ENCODE measurements around the gene DYRK1A. TPM values are rescaled to one million over a fixed set of nuclear protein-coding genes. Genes with fewer than 3 reads are reported as not detected.

DYRK1A gene
- total and polyA plus RNA-seq, 11 donors, result 24.5 to 96.6 (median 69.0) TPM

GRCh38 chr21:37568415-37568814 lies 201.8 kb downstream of the DYRK1A start:
- Histone ChIP-seq H3K9me3 (no peaks in the 10 kb centered on the region), H3K27me3 (no peaks in the 10 kb centered on the region), H3K4me1 (peaks cover 0 to 18% (median 6%) of the 10 kb centered on the region in 12 donors), H3K27ac (no peak overlapping the region), H3K36me3 (no peaks in the 10 kb centered on the region), H3K4me3 (no peak overlapping the region)
- ATAC-seq, result no peak
- TF ChIP-seq POLR2A (IDR thresholded peaks at IDR 0.05), result no peak
- no peak for TF ChIP-seq CTCF (IDR thresholded peaks at IDR 0.05)
- DNase-seq, result no peak
- intact Hi-C loops (cut with DNase I), result loop anchor here in 8 of 10 donors (5.0 to 10.0 kb wide), 7 partner anchors 54 to 364 kb away; partner anchors contain the start of gene DYRK1A (in 2 of the 8)
- 61 to 73% (median 72%) methylated on average over 6 of the region's 6 CpGs for WGBS, 4 donors

DNA sequence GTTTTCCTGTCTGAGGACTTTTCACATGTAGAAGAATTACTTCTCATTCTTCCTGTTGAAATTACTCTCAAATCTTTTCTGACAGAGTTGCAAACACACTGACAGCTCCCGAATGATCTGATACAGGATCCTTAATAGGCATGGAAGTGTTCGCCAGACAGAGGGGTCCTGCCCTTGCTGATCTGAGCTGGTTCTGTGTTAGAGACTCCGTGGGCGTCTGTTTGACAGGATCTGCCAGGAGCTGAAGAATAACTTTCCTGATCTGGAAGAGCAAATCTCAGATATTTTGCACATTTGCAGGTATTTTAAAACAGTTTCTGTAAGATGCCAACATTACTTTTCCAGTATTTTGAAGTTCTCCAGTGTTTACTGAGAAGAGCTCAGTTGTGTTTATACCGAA lies 202.3 kb downstream of the DYRK1A start:
- no peak for DNase-seq
- H3K4me3 ChIP-seq, result no peak overlapping the region
- 70 to 74% (median 72%) methylated on average over 5 of the region's 5 CpGs for WGBS, 4 donors
- no peaks in the 10 kb centered on the region for H3K36me3 ChIP-seq
- intact Hi-C loops (cut with DNase I), result loop anchor here in 8 of 10 donors (5.0 to 10.0 kb wide), 7 partner anchors 54 to 364 kb away; partner anchors contain the start of gene DYRK1A (in 2 of the 8)
- peaks cover 0 to 18% (median 6%) of the 10 kb centered on the region in 12 donors for H3K4me1 ChIP-seq
- H3K27me3 ChIP-seq, result no peaks in the 10 kb centered on the region
- H3K27ac ChIP-seq, result no peak overlapping the region
- H3K9me3 ChIP-seq, result no peaks in the 10 kb centered on the region
- no peak for ATAC-seq
- TF ChIP-seq CTCF (IDR thresholded peaks at IDR 0.05), result no peak
- TF ChIP-seq POLR2A (IDR thresholded peaks at IDR 0.05), result no peak

DNA sequence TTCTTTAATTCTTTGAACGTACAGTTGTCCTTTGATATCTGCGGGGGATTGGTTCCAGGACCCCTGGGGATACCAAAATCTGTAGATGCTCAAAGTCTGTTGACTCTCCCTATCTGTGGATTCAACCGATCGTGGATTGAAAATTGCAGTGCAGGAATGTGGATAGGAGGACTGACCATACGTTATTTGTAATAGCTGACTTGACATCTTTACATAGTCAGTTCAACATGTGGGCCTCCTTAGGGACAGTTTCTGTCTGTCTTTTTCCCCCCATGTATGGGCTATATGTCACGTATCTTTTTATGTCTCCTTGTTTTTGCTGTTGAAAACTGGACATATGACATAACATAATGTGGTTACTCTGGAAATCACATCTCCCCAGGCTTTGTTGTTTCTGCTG lies 204.9 kb downstream of the DYRK1A start:
- Histone ChIP-seq H3K36me3 (no peaks in the 10 kb centered on the region), H3K9me3 (no peaks in the 10 kb centered on the region), H3K27me3 (no peaks in the 10 kb centered on the region), H3K27ac (no peak overlapping the region), H3K4me3 (no peak overlapping the region), H3K4me1 (peaks cover 0 to 7% (median 0%) of the 10 kb centered on the region in 12 donors)
- ATAC-seq (no peak), DNase-seq (no peak)
- 68 to 78% (median 75%) methylated on average over 6 of the region's 6 CpGs for WGBS, 4 donors
- intact Hi-C loops (cut with DNase I), result no loop called here
- TF ChIP-seq POLR2A (IDR thresholded peaks at IDR 0.05) (no peak), CTCF (IDR thresholded peaks at IDR 0.05) (no peak)

- no peaks in the 10 kb centered on the region for H3K36me3 ChIP-seq
- no peak for TF ChIP-seq POLR2A (IDR thresholded peaks at IDR 0.05)
- TF ChIP-seq CTCF (IDR thresholded peaks at IDR 0.05), result no peak
- WGBS, 4 donors, result 89 to 97% (median 94%) methylated on average over 6 of the region's 6 CpGs
Measured at GRCh38 chr21:37574316-37574715, 207.7 kb downstream of the DYRK1A start.

More at GRCh38 chr21:37574316-37574715, 207.7 kb downstream of the DYRK1A start:
- no peaks in the 10 kb centered on the region for H3K4me1 ChIP-seq
- ATAC-seq (no peak), DNase-seq (no peak)
- no peaks in the 10 kb centered on the region for H3K27me3 ChIP-seq
- H3K9me3 ChIP-seq, result peaks cover 0 to 18% (median 12%) of the 10 kb centered on the region in 12 donors
- H3K27ac ChIP-seq, result no peak overlapping the region
- H3K4me3 ChIP-seq, result no peak overlapping the region
- intact Hi-C loops (cut with DNase I), result no loop called here

Measured in heart left ventricle (tissue), 16 donors.